Measurements from ENCODE around the gene NFIX. TPM values are rescaled to one million over a fixed set of nuclear protein-coding genes. Genes with fewer than 3 reads are reported as not detected.

NFIX gene
- total RNA-seq, 1 donor from 2014 or later: 118 TPM

DNA sequence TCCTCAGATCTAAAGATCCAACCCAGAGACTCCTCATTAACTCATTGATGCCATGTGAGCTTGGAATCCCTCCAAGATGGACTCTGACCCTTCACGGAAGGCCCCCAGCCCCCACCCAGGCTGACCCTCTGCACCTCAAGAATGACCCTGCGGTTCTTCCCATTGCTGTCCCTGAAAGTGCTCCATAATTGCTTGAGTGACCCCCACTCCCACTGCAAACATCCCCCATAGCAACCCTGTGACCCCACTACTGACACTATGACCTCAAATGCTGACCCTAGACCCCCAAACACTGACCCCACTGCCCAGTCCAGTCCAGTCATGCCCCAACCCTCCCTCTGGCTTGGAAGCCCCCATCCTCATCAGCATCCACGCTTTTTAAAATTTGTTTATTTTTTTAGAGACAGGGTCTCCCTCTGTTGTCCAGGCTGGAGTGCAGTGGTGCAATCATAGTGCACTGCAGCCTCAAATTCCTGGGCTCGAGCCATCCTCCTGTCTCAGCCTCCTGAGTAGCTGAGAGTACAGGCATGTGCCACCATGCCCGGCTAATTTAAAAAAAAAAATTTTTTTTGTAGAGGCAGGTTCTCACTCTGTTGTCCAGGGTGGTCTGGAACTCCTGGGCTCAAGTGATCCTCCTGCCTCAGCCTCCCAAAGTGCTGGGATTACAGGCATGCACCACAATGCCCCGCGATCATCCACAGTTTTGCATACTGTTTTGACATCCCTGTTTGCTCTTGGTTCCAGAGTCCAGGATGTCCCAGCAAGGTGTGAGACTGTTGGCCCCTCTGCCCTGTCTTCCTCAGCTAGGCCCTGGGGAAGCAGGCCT, 106.5 kb downstream of the NFIX start:
- DNase-seq: no peak
- peak overlapping the region; percentile 70 for H3K4me3 ChIP-seq
- H3K9me3 ChIP-seq (replicated peaks): no peaks in the 10 kb centered on the region
- no peaks in the 10 kb centered on the region for H3K36me3 ChIP-seq
- intact Hi-C loops (cut with micrococcal nuclease): no loop called here
- peaks cover 83% of the 10 kb centered on the region for H3K4me1 ChIP-seq
- peak overlapping the region; percentile 97 for H3K27ac ChIP-seq (replicated peaks)
- no peaks in the 10 kb centered on the region for H3K27me3 ChIP-seq (ENCODE audit: low read depth)
- TF ChIP-seq, protein P1, sequence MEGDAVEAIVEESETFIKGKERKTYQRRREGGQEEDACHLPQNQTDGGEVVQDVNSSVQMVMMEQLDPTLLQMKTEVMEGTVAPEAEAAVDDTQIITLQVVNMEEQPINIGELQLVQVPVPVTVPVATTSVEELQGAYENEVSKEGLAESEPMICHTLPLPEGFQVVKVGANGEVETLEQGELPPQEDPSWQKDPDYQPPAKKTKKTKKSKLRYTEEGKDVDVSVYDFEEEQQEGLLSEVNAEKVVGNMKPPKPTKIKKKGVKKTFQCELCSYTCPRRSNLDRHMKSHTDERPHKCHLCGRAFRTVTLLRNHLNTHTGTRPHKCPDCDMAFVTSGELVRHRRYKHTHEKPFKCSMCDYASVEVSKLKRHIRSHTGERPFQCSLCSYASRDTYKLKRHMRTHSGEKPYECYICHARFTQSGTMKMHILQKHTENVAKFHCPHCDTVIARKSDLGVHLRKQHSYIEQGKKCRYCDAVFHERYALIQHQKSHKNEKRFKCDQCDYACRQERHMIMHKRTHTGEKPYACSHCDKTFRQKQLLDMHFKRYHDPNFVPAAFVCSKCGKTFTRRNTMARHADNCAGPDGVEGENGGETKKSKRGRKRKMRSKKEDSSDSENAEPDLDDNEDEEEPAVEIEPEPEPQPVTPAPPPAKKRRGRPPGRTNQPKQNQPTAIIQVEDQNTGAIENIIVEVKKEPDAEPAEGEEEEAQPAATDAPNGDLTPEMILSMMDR (IDR thresholded peaks at IDR 0.05; ENCODE audit: borderline replicate concordance): no peak

DNA sequence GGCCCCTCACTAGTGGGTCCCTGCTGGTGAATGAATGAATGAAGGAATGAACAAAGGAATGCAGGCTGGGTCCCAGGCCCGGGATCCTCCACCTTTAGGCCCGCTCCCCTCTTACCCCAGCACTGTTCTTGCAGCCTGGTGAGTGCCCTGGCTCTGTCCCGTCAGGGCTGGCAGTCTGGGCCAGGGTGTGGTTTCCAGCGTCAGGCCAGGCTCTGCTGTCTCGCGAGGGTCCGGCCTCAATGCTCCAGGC, 107.1 kb downstream of the NFIX start:
- intact Hi-C loops (cut with micrococcal nuclease): no loop called here
- H3K9me3 ChIP-seq (replicated peaks): no peaks in the 10 kb centered on the region
- TF ChIP-seq, protein P1 (IDR thresholded peaks at IDR 0.05; ENCODE audit: borderline replicate concordance): no peak
- H3K36me3 ChIP-seq: peaks cover 4% of the 10 kb centered on the region
- DNase-seq: no peak
- peak overlapping the region; percentile 97 for H3K27ac ChIP-seq (replicated peaks)
- no peaks in the 10 kb centered on the region for H3K27me3 ChIP-seq (ENCODE audit: low read depth)
- H3K4me1 ChIP-seq: peaks cover 78% of the 10 kb centered on the region
- peak overlapping the region; percentile 70 for H3K4me3 ChIP-seq

DNA sequence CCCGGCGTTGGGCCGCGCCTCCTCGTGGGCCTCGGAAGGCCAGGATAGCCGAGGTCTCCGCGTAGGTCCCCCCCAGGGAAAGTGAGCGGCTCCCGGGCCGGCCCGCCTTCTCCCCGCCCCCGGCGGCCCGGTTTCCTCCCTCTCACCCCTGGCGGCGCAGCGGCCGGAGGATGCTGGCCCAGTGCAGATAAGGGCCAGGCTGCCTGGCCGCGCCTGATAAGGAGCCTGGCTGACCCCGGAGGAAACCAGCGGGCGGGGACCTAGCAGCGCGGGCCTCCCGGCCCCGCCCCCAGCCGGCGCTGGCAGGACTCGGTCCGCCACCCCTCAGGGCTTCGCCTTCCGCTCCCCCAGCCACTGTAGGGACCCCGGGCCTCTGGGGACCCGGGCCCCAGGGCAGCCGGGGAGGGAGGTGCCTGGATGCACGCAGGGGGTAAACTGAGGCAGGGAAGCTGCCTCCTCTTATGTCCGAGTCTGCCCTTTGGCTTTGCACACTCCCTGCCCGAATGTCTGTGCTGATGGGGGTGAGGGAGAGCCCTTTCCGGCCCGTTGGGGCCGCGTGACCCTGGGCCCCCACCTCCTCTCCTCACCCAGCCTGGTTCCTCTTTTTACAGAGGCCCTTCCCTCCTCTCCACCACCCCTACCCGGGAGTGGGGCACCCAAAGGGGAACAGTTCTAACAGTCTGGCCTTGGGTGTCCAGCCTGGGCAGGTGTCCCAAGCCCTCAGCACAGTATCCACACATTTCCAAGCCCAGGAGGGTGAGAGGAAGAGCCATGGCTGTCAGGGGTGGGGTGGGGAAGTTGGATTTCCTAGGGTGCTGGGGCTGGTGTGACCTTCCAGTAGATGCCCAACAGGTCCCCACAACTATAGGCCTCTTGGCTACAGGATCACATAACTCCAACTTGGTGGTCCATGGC, 107.6 kb downstream of the NFIX start, which contains the start of gene LYL1:
LYL1 (minus strand) TSS at position 193 of the 915 bp plus-strand sequence. CDS start 1,687 bp downstream, outside the sequence.
- intact Hi-C loops (cut with micrococcal nuclease): no loop called here
- Histone ChIP-seq H3K4me3 (peak within 1 kb of the TSS; percentile 70), H3K4me1 (peaks cover 72% of the 10 kb centered on the region), H3K36me3 (peaks cover 8% of the 10 kb centered on the region), H3K27me3 (ENCODE audit: low read depth) (no peaks in the 10 kb centered on the region), H3K27ac (replicated peaks) (peak within 1 kb of the TSS; percentile 97), H3K9me3 (replicated peaks) (no peaks in the 10 kb centered on the region)
- DNase-seq: peak; percentile 87
- TF ChIP-seq, protein P1 (IDR thresholded peaks at IDR 0.05; ENCODE audit: borderline replicate concordance): no peak

DNA sequence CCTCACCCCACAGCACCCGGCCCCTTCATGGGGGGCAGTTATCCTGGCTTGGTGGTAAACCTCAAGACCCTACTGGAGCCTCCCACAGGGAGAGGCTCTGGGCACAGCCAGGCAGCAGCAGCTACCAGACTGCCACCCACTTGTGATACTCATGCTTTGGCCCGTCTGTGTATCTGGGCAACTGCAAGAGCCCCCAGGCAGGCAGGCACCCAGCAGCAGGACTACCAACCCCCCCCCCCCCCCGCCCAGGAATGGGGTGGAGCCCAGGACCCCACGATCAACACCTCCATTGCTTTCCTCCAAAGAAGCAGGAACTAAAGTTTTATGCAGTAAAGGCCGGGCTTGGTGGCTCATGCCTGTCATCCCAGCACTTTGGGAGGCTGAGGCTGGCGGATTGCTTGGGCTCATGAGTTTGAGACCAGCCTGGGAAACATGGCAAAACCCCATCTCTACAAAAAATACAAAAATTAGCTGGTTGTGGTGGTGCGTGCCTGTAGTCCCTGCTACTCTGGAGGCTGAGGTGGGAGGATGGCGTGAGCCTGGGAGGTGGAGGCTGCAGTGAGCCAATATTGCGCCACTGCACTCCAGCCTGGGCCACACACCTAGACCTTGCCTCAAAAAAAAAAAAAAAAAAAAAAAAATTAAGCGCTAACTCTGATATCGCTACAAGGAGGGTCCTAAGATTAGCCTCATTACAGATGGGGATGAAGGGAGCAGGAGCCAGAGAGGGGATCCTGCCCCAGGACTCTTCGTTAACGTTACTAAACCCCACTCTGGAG, 108.5 kb downstream of the NFIX start:
- H3K27ac ChIP-seq (replicated peaks): peak overlapping the region; percentile 97
- no peaks in the 10 kb centered on the region for H3K27me3 ChIP-seq (ENCODE audit: low read depth)
- intact Hi-C loops (cut with micrococcal nuclease): no loop called here
- TF ChIP-seq, protein P1 (IDR thresholded peaks at IDR 0.05; ENCODE audit: borderline replicate concordance): no peak
- peaks cover 8% of the 10 kb centered on the region for H3K36me3 ChIP-seq
- no peaks in the 10 kb centered on the region for H3K9me3 ChIP-seq (replicated peaks)
- H3K4me1 ChIP-seq: peaks cover 64% of the 10 kb centered on the region
- H3K4me3 ChIP-seq: peak overlapping the region; percentile 70
- DNase-seq: no peak

DNA sequence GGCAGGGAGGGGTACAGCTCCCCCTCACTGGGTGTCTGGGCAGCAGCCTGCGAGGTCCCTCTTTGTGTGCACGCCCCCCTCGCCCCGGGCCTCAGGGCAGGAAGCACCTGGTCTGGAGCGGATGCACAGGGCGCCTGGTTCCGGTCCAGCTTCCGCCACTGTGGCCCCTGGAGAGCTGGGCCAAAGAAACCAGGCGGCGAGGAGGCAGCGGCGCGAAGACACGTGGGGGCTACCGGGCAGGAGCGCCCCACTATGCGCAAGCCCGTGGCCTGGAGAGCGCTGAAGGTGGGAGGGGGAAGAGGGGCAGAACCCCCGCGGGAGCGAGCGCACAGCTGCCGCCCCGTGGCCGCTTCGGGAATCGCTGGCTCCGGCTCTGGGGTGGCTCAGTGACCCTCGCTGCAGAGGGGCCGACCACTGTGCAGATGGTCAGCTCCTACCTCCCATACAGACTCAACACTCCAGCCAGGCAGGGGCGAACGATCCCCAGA, 109.1 kb downstream of the NFIX start:
- peaks cover 58% of the 10 kb centered on the region for H3K4me1 ChIP-seq
- TF ChIP-seq, protein P1 (IDR thresholded peaks at IDR 0.05; ENCODE audit: borderline replicate concordance): peak; percentile 74
- no peaks in the 10 kb centered on the region for H3K27me3 ChIP-seq (ENCODE audit: low read depth)
- H3K4me3 ChIP-seq: peak overlapping the region; percentile 42
- H3K9me3 ChIP-seq (replicated peaks): no peaks in the 10 kb centered on the region
- intact Hi-C loops (cut with micrococcal nuclease): no loop called here
- peaks cover 14% of the 10 kb centered on the region for H3K36me3 ChIP-seq
- DNase-seq: peak; percentile 79
- H3K27ac ChIP-seq (replicated peaks): peak overlapping the region; percentile 97

Data from left ventricle myocardium inferior (tissue), 1 donor.